Measurements from ENCODE around the gene GPR25. TPM values are rescaled to one million over a fixed set of nuclear protein-coding genes. Genes with fewer than 3 reads are reported as not detected.

The GPR25 gene, protein sequence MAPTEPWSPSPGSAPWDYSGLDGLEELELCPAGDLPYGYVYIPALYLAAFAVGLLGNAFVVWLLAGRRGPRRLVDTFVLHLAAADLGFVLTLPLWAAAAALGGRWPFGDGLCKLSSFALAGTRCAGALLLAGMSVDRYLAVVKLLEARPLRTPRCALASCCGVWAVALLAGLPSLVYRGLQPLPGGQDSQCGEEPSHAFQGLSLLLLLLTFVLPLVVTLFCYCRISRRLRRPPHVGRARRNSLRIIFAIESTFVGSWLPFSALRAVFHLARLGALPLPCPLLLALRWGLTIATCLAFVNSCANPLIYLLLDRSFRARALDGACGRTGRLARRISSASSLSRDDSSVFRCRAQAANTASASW
- not detected in 2 replicates for total RNA-seq (2014; rRNA removed; shearing (Covaris generic))

DNA sequence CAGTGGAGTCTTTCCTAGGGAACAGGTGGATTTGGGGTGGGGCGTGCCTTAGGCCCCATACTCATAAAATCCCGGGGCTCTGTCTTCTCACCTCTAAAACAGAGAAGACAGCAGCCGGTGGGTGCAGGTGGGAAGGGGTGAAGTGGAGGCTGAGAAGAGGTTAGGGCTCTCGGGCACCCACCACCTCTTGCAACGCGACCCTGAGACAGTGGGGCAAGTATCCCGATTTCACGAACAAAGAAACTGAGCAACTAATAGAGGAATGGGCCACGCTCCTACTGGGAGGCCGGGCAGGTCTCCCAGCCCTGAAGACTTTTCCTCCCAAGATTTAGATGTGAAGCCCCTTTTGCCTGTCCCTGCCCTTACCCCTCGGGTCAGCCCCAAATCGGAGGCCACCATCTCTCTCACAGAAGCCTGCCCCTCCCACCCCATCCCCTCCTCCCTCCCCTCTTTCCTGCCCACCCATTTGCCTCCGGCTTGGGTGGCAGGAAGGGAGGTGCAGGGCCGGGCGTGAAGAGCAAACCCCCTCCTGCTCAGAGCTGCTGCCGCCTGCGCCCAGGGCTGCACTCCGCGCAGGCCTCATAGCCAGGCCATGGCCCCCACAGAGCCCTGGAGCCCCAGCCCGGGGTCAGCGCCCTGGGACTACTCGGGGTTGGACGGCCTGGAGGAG is at the start of gene GPR25:
Gene GPR25 (plus strand): TSS at position 536 of the 670 bp plus-strand sequence. CDS start 57 bp downstream, at position 593.
- Histone ChIP-seq H3K36me3 (no peaks in the 10 kb centered on the region), H3K4me1 (no peaks in the 10 kb centered on the region), H3K27ac (no peak within 1 kb of the TSS), H3K9me3 (replicated peaks) (no peaks in the 10 kb centered on the region), H3K4me3 (no peak within 1 kb of the TSS), H3K27me3 (no peaks in the 10 kb centered on the region)
- no peak for DNase-seq

DNA sequence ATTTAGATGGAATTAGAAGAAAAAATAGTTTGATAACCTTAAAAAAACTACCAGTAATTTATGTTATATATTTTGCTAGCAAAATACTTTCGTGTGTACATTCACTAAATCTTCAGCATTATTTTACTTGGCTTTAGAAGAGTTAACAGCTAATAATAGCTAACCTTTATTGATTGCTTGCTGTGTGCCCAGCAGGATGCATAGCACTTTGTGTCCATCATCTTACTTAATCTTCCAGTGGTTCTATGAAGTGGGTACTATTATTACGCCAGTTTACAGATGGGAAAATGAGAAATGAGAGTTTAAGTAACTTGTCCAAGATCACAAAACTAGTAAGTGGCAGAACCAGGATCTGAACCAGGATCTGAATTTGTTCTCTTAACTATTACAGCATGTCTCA is 41.7 kb upstream of the GPR25 start:
- H3K27me3 ChIP-seq = no peaks in the 10 kb centered on the region
- H3K27ac ChIP-seq = no peak overlapping the region
- no peak overlapping the region for H3K4me3 ChIP-seq
- H3K36me3 ChIP-seq = peaks cover 3% of the 10 kb centered on the region; the same call in 1 of the 2 replicates
- no peak for DNase-seq
- H3K9me3 ChIP-seq (replicated peaks) = no peaks in the 10 kb centered on the region
- no peaks in the 10 kb centered on the region for H3K4me1 ChIP-seq

DNA sequence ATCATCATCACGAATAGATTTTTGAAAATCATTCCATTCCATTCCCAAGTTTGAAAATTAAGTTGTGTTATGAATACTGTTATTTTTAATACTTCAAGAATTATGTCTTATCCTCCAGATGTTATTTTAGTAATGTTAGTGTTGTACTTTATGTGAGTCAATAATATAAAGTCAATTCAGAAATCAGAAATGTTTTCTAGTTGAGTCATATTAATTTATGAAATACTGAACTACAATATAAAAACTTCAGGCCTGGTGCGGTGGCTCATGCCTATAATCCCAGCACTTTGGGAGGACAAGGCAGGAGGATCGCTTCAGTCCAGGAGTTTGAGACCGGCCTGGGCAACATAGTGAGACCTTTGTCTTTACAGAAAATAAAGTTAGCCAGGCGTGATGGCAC is 38.4 kb upstream of the GPR25 start:
- H3K4me3 ChIP-seq = no peak overlapping the region

DNA sequence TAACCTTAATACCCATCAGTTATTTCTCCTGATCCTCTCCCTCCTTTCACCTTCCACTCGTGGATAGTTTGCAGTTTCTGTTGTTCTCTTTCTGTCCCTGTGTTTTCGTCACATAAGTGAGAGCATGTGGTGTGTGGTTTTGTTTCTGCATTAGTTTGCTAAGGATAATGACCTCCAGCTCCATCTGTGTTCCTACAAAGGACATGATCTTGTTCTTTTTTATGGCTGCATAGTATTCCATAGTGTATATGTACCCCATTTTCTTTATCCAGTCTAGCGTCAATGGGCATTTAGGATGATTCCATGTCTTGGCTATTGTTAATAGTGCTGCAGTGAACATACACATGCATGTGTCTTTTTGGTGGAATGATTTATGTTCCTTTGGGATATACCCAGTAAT is 36.6 kb upstream of the GPR25 start:
- Histone ChIP-seq H3K27me3 (no peaks in the 10 kb centered on the region), H3K27ac (no peak overlapping the region)

More for the DNA sequence above, 38.4 kb upstream of the GPR25 start:
- H3K4me1 ChIP-seq = no peaks in the 10 kb centered on the region
- no peaks in the 10 kb centered on the region for H3K27me3 ChIP-seq
- peaks cover 7% of the 10 kb centered on the region; the same call in 1 of the 2 replicates for H3K36me3 ChIP-seq
- no peak overlapping the region for H3K27ac ChIP-seq
- H3K9me3 ChIP-seq (replicated peaks) = no peaks in the 10 kb centered on the region
- DNase-seq = no peak

DNA sequence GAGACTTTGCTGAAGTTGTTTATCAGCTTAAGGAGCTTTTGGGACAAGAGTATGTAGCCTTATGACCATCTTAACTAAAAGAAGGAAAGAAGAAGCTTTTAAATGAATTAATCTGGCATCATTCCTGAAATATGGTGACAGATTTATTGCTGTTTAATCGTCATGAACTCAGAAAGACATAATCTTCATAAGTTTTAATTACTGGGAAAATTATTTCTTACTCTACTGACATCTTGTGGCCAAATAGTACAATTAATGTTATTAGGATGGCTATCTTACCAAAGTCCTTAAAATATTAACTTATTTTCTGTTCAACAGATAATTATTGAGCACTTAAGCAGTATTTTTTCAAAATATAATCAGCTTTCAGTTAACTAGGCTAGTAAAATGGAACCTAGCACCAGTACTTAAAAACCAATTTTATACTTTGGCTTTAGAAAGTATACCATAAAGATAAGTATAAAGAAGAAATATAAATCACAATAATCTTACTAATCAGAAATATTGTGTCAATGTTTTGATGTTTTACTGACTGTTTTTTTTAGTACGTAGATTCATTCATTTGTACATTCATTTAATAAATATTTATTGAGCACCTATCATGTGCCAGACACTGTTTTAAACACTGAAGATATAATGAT is 34.7 kb upstream of the GPR25 start:
- H3K27ac ChIP-seq = no peak overlapping the region
- H3K36me3 ChIP-seq = peaks cover 7% of the 10 kb centered on the region; the same call in 1 of the 2 replicates
- no peaks in the 10 kb centered on the region for H3K9me3 ChIP-seq (replicated peaks)
- no peak for DNase-seq
- no peaks in the 10 kb centered on the region for H3K27me3 ChIP-seq
- no peaks in the 10 kb centered on the region for H3K4me1 ChIP-seq
- no peak overlapping the region for H3K4me3 ChIP-seq

More for the DNA sequence above, 36.6 kb upstream of the GPR25 start:
- peaks cover 7% of the 10 kb centered on the region; the same call in 1 of the 2 replicates for H3K36me3 ChIP-seq
- no peak for DNase-seq
- no peaks in the 10 kb centered on the region for H3K9me3 ChIP-seq (replicated peaks)
- H3K4me1 ChIP-seq = no peaks in the 10 kb centered on the region
- no peak overlapping the region for H3K4me3 ChIP-seq

DNA sequence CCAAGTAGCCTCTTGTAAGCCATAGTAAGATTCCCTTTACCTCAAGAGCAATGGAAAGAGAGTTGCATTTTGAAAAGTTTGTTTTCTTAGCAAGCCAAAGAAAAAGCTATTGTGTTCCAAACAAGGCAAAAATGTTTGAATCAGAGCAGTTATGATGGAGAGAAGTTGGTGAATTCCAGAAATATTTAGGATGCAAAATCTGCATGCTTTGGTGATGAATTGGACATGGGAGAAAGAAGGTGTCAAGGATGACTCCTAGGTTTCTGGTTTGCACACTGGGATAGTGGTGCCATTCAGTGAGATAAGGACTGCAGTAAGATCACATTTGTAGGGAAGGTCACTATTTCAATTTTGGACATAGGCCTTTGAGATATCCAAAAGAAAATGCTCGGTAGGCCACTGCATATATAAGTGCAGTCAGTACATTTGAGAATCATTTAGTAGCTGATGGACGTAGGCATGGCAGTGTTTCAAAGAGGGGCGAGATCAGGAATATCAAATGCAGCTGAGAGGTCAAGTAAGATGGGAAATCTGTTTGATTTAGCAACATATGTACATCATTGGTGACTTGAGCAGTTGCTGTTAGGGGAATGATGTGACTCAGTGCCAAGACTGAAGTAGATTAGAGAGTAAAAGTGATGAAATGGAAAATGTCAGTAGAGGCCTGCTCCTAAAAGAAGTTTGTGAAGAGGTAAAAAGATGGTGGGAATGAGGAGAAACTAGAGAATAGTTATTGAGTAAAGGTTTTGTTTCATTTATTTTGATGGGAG is 33.9 kb upstream of the GPR25 start:
- Histone ChIP-seq H3K36me3 (peaks cover 5% of the 10 kb centered on the region; the same call in 1 of the 2 replicates), H3K27me3 (no peaks in the 10 kb centered on the region), H3K4me1 (no peaks in the 10 kb centered on the region), H3K27ac (no peak overlapping the region), H3K4me3 (no peak overlapping the region), H3K9me3 (replicated peaks) (no peaks in the 10 kb centered on the region)
- no peak for DNase-seq

DNA sequence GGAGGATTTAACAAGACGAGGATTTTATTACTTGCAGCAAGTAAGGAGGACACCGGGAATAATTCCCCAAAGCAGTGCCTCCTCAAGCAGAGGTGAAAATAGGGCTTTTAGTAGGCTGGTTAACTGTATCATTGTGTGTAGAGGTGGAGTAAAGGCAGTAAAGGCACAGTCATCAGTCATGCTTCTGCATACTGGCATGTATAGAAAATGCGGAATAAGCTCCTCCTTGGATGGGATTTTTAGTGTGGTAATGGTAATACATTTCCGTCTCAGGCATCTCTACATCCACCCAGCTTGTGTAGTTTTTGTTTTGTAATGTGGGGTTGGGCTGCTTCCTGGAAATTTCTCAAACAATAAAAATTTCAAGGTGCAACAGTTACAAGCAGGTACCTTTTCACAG is 27.4 kb upstream of the GPR25 start:
- H3K27ac ChIP-seq = no peak overlapping the region
- H3K4me3 ChIP-seq = no peak overlapping the region
- H3K9me3 ChIP-seq (replicated peaks) = no peaks in the 10 kb centered on the region
- H3K36me3 ChIP-seq = peaks cover 31% of the 10 kb centered on the region
- DNase-seq = no peak
- no peaks in the 10 kb centered on the region for H3K4me1 ChIP-seq
- no peaks in the 10 kb centered on the region for H3K27me3 ChIP-seq

DNA sequence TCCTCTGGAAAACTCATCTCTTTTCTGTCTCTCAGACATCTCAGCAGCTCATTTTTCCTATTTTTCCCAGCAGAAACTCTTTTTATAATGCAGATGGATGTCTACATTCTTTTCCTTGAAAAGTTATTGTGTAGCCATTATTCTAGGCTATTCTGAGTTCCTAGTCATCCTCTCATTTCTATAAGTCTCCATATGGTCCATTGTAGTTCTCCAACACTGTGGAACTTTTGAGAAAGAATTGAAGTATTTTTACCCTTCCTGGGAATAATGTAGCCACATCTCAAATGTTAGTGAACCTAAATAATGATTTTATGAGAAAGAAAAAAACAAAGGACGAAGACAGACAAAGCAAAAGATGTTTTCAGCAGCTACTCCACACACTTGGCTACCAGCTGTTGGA is 26.4 kb upstream of the GPR25 start:
- H3K4me1 ChIP-seq = no peaks in the 10 kb centered on the region
- H3K27ac ChIP-seq = no peak overlapping the region
- H3K9me3 ChIP-seq (replicated peaks) = no peaks in the 10 kb centered on the region
- H3K4me3 ChIP-seq = no peak overlapping the region
- no peak for DNase-seq
- peaks cover 32% of the 10 kb centered on the region for H3K36me3 ChIP-seq
- no peaks in the 10 kb centered on the region for H3K27me3 ChIP-seq

DNA sequence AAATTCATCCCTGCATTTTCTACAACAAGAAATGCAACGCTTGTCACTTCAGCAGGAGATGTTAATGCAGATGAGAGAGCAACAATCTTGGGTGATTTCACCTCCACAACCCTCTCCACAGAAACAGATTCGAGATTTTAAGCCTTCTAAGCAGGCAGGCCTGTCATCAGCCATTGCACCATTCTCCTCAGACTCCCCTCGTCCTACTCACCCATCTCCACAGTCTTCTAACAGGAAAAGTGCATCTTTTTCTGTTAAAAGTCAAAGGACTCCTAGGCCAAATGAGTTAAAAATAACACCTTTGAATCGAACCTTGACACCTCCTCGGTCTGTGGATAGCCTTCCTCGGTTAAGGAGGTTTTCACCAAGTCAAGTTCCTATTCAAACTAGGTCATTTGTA is 23.4 kb upstream of the GPR25 start:
- DNase-seq = no peak
- Histone ChIP-seq H3K36me3 (peaks cover 48% of the 10 kb centered on the region), H3K27me3 (no peaks in the 10 kb centered on the region)

DNA sequence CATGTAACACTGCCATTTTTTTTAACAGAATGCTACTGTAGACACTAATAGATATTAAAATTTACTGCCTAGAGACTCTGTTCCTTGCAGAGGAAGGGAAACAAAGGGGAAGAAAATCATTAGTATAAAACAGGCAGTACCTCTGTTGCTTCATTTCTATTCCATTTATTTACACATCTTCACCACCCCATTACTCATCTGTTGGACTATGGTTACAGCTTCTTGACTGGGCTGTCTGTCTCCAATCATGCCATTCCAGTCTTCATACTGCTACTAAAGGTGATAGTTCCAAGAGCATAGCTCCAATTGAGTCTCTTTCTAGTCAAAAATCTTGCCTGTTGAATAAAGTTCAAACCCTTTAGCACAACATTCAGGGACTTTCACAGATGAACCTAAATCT is 22.2 kb upstream of the GPR25 start:
- H3K27me3 ChIP-seq = no peaks in the 10 kb centered on the region
- no peak for DNase-seq
- peaks cover 44% of the 10 kb centered on the region for H3K36me3 ChIP-seq

More for the DNA sequence above, 23.4 kb upstream of the GPR25 start:
- H3K4me3 ChIP-seq = no peak overlapping the region
- H3K27ac ChIP-seq = no peak overlapping the region
- no peaks in the 10 kb centered on the region for H3K9me3 ChIP-seq (replicated peaks)
- no peaks in the 10 kb centered on the region for H3K4me1 ChIP-seq

DNA sequence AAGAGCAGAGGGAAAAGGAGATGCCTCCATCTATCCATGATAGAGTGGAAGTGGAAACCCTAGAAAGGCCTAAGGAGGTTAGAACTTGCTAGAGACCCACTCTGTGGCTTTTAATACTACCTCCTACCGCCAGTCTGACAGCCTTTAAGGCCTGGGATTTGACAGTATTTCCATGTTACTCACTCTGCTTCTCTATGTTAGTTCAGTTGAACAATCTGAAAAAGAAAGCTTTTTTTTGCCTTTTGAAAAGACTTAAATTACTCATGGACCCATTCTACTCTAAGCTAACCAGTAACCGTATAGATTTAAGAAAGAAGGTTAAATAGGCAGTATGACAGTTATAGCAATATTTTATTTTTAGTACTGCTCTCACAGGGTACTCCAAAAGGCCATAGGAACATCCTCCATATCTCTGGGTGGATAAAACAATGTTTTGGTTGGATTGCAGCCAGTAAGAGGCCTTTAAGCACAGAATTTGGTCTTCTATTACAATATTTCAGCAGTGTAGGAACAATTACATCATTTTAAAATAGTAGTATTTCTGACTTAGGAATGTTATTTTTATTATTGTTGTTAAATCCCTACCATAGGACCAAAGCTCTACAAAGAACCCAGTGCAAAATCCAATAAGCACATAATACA is 15.9 kb upstream of the GPR25 start:
- no peak overlapping the region for H3K27ac ChIP-seq
- H3K4me1 ChIP-seq = no peaks in the 10 kb centered on the region
- DNase-seq = peak in 1 of 2 experiments; percentile 15
- no peaks in the 10 kb centered on the region for H3K9me3 ChIP-seq (replicated peaks)
- no peaks in the 10 kb centered on the region for H3K27me3 ChIP-seq
- peaks cover 27% of the 10 kb centered on the region for H3K36me3 ChIP-seq
- H3K4me3 ChIP-seq = no peak overlapping the region

More for the DNA sequence above, 22.2 kb upstream of the GPR25 start:
- Histone ChIP-seq H3K27ac (no peak overlapping the region), H3K9me3 (replicated peaks) (no peaks in the 10 kb centered on the region), H3K4me1 (no peaks in the 10 kb centered on the region), H3K4me3 (no peak overlapping the region)

DNA sequence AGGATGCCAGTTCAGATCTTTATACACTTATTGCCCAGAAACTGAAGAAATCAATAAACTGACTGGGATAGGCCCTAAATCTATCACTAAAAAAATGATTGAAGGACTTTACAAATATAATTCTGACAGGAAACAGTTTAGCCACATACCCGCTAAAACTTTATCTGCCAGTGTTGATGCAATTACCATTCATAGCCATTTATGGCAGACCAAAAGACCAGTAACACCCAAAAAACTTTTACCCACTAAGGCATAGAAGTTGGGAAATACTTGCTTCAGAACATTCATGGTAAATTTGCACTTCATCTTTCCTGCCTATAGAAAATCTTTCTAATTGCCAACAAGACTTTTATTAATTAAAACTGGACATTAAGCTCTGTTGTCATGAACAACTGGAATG is 15.0 kb upstream of the GPR25 start:
- H3K4me1 ChIP-seq = no peaks in the 10 kb centered on the region
- H3K9me3 ChIP-seq (replicated peaks) = no peaks in the 10 kb centered on the region
- H3K36me3 ChIP-seq = peaks cover 17% of the 10 kb centered on the region
- no peak overlapping the region for H3K4me3 ChIP-seq
- no peaks in the 10 kb centered on the region for H3K27me3 ChIP-seq
- DNase-seq = no peak
- no peak overlapping the region for H3K27ac ChIP-seq

DNA sequence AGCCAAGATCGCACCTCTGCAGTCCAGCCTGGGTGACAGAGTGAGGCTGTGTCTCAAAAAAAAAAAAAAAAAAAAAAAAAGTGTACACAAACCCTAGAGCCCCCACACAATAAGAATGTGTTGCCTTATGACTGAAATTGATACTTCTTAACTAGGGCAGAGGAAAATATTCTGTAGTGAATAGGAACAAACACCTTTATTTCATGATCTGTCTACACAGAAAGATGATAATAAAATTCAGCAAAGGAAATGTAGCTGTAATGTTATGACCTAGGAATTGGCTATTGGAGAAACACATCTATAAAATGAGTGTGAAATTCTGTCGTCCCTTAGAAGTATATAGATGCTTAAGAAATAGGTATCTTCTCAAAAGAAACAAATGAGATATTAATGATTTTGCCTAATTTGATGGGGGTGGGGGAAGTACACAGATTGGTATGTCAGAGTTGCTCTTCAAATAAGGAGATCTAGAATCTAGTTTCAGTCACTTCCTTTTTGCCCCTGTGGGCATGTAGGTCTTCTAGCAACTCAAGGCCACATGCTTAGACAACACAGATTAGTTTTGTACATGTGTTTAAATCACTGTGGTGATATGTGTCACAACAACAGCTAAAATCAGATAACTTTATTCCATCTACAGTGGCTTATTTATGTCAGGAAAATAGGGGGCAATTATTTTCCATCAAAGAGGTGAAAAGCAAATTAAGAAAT is 10.7 kb upstream of the GPR25 start:
- Histone ChIP-seq H3K36me3 (peaks cover 7% of the 10 kb centered on the region; the same call in 1 of the 2 replicates), H3K27ac (no peak overlapping the region), H3K9me3 (replicated peaks) (no peaks in the 10 kb centered on the region), H3K4me1 (no peaks in the 10 kb centered on the region; the same call in 1 of the 2 replicates), H3K27me3 (no peaks in the 10 kb centered on the region), H3K4me3 (no peak overlapping the region)
- no peak for DNase-seq

Data from SJCRH30 (cell line).